ENCODE data around the gene POM121L12.

POM121L12 gene

DNA sequence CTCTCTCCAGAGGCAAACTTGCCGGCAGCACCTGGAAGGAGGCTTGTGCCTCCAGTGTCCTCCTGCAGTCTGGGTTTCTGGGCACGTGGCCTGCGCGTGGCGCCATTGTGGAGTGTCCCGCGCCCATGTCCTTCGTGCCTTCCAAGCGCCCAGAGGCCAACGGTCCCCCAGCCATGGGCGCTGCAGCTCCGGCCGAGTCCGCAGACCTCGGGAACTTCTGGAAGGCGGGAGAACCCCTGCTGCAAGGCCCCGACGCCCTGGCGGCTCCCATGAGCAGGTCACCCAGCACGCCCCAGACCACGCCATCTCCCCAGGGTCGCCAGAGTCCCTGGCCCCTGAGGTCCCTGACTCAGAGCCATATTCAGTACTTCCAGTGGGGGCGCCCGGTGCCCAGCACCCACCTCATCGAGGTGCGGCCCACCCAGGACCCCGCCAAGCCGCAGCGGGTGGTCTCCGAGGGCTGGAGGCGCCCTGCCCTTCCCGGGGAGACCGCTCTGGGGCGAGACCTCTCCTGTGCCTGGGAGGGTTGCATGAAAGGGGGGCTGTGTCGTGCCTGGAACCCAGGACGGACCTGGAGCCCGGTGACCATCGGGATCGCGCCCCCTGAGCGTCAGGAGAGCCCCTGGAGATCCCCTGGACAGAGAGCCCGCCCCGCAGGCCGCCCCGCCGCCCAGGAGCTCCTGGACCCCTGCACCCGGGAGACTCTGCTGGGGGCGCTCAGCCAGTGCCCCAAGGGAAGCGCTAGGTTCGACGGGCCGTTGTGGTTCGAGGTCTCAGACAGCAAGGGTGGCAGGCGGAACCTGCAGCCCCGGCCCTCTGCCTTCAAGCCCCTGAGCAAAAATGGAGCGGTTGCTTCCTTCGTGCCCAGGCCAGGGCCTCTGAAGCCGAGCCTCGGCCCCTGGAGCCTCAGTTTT lies at the start of gene POM121L12:
Gene POM121L12, plus strand, starts transcription at position 135 of the 914 bp plus-strand sequence. Its CDS starts 39 bp downstream, at position 174.
- no peak for DNase-seq (ENCODE audit: low spot score)

DNA sequence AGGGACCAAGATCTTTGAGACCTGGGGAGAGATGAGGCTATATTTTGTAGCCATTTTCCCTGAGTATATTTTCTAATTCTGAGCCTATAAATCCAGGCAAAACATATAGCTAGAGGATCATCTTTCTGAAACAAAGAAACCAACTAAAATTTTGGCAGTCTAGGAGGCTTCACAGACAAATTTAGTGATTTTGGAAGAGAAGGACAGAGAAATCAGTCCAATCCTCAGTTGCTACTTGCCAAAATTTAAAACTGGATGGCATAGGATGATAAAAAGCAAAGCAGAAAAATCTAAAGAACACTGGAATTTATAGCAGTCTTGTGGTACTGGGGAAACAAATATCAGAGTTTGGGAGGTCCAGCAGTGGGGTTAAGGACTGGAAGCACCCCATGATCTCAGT lies 43.4 kb upstream of the POM121L12 start:
- no peak for DNase-seq (ENCODE audit: low spot score)

DNA sequence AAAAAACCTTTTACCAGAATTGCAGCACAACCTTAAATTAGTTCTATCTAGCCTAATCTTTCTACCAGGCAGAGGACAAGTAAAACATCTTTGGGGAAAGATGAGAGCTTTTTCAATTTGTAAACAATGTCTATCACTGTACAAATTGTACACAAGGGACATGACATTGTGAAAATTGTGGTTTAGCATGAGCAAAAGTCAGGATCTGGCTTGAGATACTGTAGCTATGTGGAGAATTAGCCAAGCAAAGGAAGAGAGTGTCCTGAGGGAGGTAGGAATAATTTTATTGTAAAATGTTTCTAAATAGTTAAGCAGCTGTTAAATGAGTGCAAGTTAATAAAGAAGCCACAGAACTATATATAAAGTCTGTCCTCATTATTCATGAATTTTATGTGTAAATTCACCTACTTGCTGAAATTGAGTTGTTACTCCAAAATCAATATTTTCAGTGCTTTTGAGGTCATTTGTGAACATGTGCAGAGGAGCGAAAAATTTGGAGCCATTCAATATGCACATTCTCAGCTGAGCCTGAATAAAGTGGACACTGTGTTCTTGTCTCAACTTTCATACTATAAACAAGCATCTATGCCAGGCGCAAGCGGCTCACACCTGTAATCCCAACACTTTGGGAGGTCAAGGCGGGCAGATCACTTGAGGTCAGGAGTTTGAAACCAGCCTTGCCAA lies 42.8 kb upstream of the POM121L12 start:
- DNase-seq (ENCODE audit: low spot score): no peak

DNA sequence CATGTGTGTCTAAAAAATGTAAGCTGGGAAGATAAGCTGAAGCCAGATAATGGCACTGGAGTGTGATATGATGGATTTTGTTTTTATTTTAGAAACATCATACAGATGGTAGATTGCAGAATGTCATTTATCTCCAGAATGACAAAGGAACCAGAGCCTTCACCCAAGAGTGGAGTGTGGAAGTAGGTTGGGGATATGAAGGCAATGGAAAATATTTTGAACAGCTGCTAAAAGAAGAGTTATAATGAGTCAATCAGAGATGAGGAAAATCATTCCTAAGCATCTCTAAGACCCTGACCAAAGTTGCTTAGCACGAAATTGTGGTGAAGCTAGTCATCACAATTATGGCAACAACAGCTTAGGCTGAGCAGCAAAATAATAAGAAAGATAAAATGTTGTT lies 39.8 kb upstream of the POM121L12 start:
- DNase-seq (ENCODE audit: low spot score): no peak

DNA sequence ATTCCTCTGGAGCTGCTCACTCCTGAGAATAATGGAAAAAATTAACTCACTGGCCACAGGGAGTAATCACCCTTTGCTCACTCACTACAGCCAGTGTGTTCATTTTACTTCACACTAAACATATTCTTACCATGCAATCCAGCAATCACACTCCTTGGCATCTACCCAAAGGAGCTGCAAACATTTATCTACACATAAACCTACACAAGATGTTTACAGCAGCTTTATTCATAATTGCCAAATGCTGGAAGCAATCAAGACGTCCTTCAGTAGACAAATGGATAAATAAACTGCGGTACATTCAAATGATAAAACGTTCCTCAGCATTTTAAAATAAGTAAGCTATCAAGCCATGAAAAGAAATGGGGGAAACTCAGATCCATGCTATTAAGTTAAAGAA lies 34.2 kb upstream of the POM121L12 start:
- DNase-seq (ENCODE audit: low spot score): no peak

DNA sequence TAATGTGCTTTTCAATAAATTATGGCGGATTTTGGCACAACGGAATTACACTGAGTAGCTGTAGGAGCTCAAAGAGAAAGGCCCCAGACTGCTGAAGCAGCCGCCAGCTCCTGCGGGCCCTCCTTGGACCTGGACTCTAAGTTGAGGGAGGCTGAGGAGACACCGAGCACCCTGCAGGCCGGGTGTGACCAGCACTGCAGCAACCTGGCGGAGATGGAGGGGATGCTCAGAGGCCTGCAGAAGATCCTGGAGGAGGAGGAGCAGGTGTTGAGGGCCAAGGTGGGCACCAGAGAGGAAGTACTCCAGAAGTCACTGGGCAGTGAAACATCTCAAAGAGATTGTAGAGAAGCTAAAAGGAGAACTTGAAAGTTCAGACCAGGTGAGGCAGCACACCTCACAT lies 33.0 kb upstream of the POM121L12 start:
- no peak for DNase-seq (ENCODE audit: low spot score)

DNA sequence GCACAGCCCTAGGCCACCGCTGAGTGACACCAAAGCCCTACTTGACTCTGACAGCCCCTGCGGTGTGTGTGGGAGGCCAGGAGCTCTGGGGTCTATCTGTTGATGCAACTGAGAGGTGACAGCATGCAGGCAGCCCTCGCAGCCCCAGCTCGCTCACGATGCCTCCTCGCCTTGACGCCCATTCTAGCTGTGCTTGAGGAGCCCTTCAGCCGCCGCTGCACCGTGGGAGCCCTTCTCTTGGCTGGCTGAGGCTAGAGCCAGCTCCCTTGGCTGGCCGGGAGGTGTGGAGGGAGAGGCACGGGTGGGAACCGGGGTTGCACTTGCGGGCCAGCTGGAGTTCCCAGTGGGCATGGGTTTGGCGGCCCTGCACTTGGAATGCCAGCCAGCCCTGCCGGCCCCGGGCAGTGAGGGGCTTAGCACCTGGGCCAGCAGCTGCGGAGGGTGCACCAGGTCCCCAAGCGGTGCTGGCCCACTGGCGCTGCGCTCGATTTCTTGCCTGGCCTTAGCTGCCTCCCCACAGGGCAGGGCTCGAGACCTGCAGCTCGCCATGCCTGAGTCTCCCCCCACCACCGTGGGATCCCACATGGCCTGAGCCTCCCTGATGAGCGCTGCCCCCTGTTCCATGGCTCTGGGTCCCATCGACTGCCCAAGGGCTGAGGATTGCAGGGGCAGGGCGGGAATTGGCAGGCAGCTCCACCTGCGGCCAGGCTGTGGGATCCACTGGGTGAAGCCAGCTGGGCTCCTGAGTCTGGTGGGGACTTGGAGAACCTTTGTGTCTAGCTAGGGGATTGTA lies 31.6 kb upstream of the POM121L12 start:
- DNase-seq (ENCODE audit: low spot score): no peak

DNA sequence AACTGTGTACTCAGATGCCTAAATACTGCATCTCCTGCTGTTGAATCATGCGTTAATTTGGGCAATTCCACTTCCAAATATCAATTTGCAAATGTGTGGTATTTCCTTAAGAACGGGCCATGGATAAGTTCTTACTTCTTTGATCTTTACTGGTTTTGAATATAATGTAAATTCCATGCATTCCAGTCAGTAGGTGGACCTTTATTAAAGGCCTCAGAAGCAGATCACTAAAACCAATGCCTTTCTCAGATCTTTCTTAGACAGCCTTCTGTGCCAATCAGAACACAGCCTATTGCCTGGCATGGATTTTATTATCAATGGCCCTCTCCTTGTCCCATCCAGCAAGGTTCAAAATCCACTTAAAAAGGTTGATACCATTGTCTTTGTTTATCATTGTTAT lies 21.5 kb upstream of the POM121L12 start:
- DNase-seq (ENCODE audit: low spot score): no peak

DNA sequence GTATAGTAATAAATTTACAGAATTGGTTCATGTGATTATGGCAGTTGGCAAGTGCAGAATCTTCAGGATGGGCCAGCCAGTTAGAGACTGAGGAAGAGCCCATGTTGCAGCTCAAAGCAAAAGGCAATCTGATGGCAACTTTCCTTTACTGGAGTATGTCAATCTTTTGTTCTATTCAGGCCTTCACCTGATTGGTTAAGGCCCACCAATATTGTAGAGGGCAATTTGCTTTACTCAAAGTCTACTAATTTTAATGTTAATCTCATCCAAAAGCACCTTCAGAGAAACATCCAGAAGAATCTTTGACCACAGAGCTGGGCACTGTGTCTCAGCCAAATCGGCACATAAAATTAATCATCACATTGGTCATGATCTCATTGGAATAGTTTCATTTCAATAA lies 20.0 kb upstream of the POM121L12 start:
- DNase-seq (ENCODE audit: low spot score): no peak

DNA sequence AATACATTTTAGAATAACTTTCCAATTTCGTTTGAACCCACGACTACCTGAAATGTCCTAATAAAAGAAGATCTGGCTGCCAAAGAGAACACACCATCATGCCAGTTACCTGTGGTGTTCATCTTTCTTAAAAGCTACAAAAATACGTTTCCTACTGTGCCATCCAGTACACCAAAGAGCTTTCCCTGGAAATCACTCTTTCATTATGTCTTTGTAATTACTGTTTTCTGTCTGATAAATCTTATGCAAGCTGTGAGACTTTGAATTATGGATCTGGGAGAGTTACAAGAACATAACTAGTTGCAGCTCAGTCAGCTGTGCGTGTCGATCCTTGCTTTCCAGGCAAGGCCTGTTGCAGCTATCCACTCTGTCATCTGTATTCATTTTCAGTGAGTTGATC lies 12.5 kb upstream of the POM121L12 start:
- no peak for DNase-seq (ENCODE audit: low spot score)

DNA sequence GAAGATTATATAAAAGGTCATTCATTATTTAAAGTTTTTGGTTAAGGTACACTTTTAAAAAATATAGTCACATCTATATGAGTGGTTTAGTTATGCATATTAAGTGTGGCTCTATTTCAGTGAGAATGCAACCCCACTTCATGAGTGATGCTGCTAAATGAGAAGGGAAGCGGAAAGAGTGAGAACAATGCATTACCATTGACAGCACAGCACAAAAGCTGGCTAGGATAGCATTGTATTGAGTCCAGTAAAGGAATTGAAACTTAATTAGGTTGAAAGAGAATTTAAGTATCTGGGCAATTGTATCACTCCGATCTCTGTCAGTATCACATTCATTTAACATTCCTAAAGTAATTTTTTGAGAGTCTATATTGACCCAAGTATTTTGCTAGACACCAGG lies 13.2 kb downstream of the POM121L12 start:
- DNase-seq (ENCODE audit: low spot score): no peak

DNA sequence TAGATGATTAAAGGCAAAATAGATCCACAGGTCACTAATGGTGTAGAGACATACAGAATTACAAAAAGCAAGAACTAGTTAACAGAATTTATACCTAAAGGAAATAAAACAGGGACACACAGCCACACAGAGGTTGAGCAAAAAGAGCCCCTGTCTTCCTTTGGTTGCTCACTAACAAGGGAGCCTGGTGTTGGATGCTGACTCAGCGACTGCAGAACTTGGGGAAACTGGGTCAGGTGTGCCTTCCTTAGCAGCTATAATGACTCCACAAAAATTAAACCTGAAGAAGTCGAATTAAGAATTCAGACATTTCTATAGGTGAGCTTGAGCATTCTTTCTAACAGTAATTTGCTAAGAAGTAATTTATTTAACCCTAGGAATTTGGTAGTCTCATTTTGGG lies 15.0 kb downstream of the POM121L12 start:
- DNase-seq (ENCODE audit: low spot score): no peak

DNA sequence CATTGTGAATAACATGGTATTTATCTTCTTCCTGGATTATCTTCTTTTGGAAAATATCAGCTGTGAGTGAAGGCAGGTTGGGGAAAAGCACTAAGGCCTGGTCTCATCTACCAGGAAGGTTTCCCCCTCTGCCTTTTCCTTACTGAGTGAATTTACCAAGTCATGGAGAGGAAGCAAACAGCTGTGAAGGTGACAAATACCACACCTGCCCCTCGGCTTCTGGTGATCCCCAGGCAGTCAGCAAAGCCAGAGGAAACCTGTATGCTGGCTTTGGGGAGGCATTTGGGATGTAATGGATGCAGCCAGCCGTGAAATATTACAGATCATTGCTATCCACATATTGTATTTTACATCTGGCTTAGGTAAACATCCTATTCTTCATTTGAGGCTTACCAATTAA lies 24.2 kb downstream of the POM121L12 start:
- DNase-seq (ENCODE audit: low spot score): no peak

DNA sequence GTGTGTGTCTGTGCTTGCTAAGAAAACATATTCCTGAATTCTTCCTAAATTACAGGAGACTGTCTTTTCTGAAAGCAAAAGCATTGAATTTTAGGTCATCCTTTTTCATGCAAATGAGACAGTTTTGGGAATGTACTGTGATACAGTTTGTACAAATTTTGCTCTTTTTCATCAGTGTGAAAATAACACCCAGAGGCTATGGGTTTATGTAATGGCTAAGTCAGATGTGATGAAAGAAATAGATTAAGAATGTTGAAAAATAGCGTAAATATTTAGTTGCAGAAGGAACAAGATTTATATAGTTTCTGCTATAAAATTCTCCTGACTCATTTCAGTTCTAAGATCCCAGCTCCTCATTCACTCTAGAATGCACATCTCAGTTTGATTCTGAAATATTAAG lies 24.6 kb downstream of the POM121L12 start:
- no peak for DNase-seq (ENCODE audit: low spot score)

DNA sequence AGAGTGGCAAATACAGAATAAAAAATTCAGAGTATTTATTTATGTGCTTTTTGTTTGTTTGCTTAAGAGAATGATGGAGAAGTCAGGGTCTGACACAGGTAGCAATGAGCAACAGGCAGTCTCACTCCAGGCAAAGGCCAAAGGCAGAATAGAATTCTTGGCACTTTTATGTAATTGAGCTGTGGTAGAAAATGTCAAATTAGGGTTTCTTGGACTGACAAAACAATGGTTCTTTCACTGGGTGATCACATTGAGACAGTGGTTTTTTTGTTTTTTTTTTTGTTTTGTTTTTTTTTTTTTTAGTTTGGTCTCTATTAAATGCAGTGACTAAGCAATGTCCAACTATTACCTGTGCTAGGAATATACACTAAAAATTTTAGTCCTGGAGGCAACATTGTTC lies 27.4 kb downstream of the POM121L12 start:
- no peak for DNase-seq (ENCODE audit: low spot score)

DNA sequence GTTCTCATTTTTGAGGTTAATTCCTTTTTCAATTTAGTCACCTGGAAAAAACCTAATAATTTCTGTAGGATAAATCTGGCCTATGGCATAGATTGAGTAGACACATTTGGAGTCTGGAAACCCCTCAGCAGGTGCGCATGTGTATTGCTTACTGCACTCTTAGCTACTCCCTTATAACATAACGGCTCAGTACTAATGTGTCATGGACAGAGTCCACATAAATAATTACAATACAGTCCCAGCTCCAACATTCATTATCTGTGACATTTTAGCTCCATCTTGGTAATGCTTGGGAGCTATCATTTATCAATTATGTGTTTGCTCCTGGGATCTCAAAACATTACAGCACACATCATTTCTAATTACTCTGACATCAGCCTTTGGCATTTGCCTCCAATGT lies 33.2 kb downstream of the POM121L12 start:
- no peak for DNase-seq (ENCODE audit: low spot score)

DNA sequence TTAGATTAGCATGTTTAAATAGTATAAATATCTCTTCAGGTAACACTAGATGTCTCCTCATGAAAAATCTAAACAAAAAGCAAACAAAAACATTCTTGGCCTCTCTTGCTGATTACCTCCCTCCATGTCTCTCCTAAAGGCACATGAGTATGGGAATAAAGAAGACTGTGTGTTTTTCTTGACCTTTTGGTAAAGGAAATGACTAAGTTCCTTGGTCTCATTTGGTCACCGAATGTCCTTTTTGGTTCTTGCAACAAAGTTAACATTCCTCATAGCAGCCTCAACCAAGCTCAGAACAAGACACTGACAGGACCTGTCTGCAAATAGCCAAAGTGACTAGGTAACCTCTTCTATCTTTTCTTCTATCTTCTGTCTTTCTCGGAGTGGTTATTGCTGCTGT lies 35.5 kb downstream of the POM121L12 start:
- no peak for DNase-seq (ENCODE audit: low spot score)

Data from germinal center (tissue), 1 donor.